GM19397 (cell line): ENCODE measurements around the gene CSF3.

ENCODE experiments used
- ATAC-seq: cut with Tn5 transposase; IDR thresholded peaks from one replicate; pipeline ENCODE4 v1.9.1; 2021; ENCODE audit warnings: mild to moderate bottlenecking, moderate library complexity; ENCODE audit not compliant: unreplicated experiment

CSF3 gene

GRCh38 chr17:40059729-40060475, 44.7 kb downstream of the CSF3 start:
- ATAC-seq: no peak

- ATAC-seq: no peak
Observed at GRCh38 chr17:40060887-40061608, 45.8 kb downstream of the CSF3 start.

GRCh38 chr17:40061609-40062038, 46.4 kb downstream of the CSF3 start:
- no peak for ATAC-seq

GRCh38 chr17:40062329-40063186, 47.3 kb downstream of the CSF3 start, which contains the start of gene THRA:
THRA (plus strand) TSS chr17:40062965; CDS start chr17:40074489, 11,524 bp downstream.
- ATAC-seq: peak; percentile 65

- peak; percentile 31 for ATAC-seq
Observed at GRCh38 chr17:40063187-40063771, 48.0 kb downstream of the CSF3 start.

- ATAC-seq: no peak
Observed at GRCh38 chr17:40063901-40064531, 48.8 kb downstream of the CSF3 start.

GRCh38 chr17:40064971-40065768, 49.9 kb downstream of the CSF3 start:
- ATAC-seq: no peak

GRCh38 chr17:40065769-40066510, 50.7 kb downstream of the CSF3 start:
- no peak for ATAC-seq
